Fibroblast of skin of left quadriceps (primary cell): ENCODE data around the gene REPIN1.
A peak's percentile ranks its signal among the peaks of the same experiment; 100 is the strongest.

Experiments
- DNase-seq, 2 experiments: peaks; one replicate each; pipeline ENCODE4 v3.0.0-alpha.2; 2013; ENCODE audit warnings: low read depth in 2 of 2

REPIN1 gene

GRCh38 chr7:150337179-150337578 is 31.4 kb upstream of the REPIN1 start:
- no peak for DNase-seq

GRCh38 chr7:150337659-150338081 is 31.0 kb upstream of the REPIN1 start:
- DNase-seq, result no peak

GRCh38 chr7:150338166-150338829 is 30.3 kb upstream of the REPIN1 start:
- DNase-seq, result no peak

GRCh38 chr7:150339409-150339809 is 29.2 kb upstream of the REPIN1 start:
- DNase-seq, result no peak

GRCh38 chr7:150340024-150340749 is 28.4 kb upstream of the REPIN1 start:
- DNase-seq, result no peak

- DNase-seq, result no peak
These were observed 27.8 kb upstream of the REPIN1 start for GRCh38 chr7:150340875-150341262.

GRCh38 chr7:150341263-150342120 is 27.1 kb upstream of the REPIN1 start, which contains the start of gene RARRES2:
RARRES2 (minus strand) TSS chr7:150341629; CDS start chr7:150340609, 1,020 bp downstream.
- no peak for DNase-seq

GRCh38 chr7:150342121-150342408 is 26.6 kb upstream of the REPIN1 start:
- DNase-seq, result no peak

GRCh38 chr7:150343225-150343624 is 25.4 kb upstream of the REPIN1 start:
- no peak for DNase-seq

GRCh38 chr7:150344299-150344698 is 24.3 kb upstream of the REPIN1 start:
- DNase-seq, result no peak

GRCh38 chr7:150345012-150345411 is 23.6 kb upstream of the REPIN1 start:
- peak in 1 of 2 experiments; percentile 39 for DNase-seq

GRCh38 chr7:150346922-150347321 is 21.7 kb upstream of the REPIN1 start:
- DNase-seq, result no peak

- DNase-seq, result no peak
These were observed 16.9 kb upstream of the REPIN1 start for GRCh38 chr7:150351587-150352194.

- no peak for DNase-seq
These were observed 13.0 kb upstream of the REPIN1 start for GRCh38 chr7:150355666-150356059.

- no peak for DNase-seq
These were observed 12.2 kb upstream of the REPIN1 start for GRCh38 chr7:150356265-150356897.

GRCh38 chr7:150357270-150357669 is 11.4 kb upstream of the REPIN1 start:
- DNase-seq, result no peak

GRCh38 chr7:150357771-150358427 is 10.7 kb upstream of the REPIN1 start:
- DNase-seq, result no peak

GRCh38 chr7:150358433-150358832 is 10.2 kb upstream of the REPIN1 start:
- no peak for DNase-seq

- DNase-seq, result no peak
These were observed 9.5 kb upstream of the REPIN1 start for GRCh38 chr7:150358988-150359621.

GRCh38 chr7:150359622-150360362 is 8.8 kb upstream of the REPIN1 start:
- DNase-seq, result no peak
